Calu3 (cell line): ENCODE measurements around the gene GRAMD2B. TPM values are rescaled to one million over a fixed set of nuclear protein-coding genes. Genes with fewer than 3 reads are reported as not detected.

Source experiments
- BruUV-seq: library from RNA; stranded (reverse); fragments of 400-500 nt; replicated peaks from 2 replicates; lab custom pipeline; 2021; lab: Mats Ljungman, UMichigan
- CTCF ChIA-PET: fragments of 300-600 bp; sonication (Branson Sonifier 250); formaldehyde crosslinking; loops from one replicate; lab custom pipeline; 2022; ENCODE audit warnings: antibody characterized with exemption; lab: Charles Lee
- DNase-seq: peaks from one replicate; pipeline ENCODE4 v3.0.0; 2022
- H3K27ac Mint-ChIP-seq: one replicate; pipeline ENCODE4 v1.8.0; 2022; ENCODE audit warnings: mixed read lengths; ENCODE audit not compliant: unreplicated experiment
- H3K27me3 Mint-ChIP-seq: one replicate; pipeline ENCODE4 v1.8.0; 2022; ENCODE audit warnings: mixed read lengths; ENCODE audit not compliant: unreplicated experiment
- H3K36me3 Mint-ChIP-seq: one replicate; pipeline ENCODE4 v1.8.0; 2022; ENCODE audit warnings: mild to moderate bottlenecking, moderate library complexity, mixed read lengths; ENCODE audit not compliant: insufficient read depth, unreplicated experiment
- H3K4me1 Mint-ChIP-seq: one replicate; pipeline ENCODE4 v1.8.0; 2022; ENCODE audit warnings: mild to moderate bottlenecking, low read depth, mixed read lengths; ENCODE audit not compliant: unreplicated experiment
- H3K4me3 Mint-ChIP-seq: one replicate; pipeline ENCODE4 v1.8.0; 2022; ENCODE audit warnings: mild to moderate bottlenecking, low read depth, moderate library complexity, mixed read lengths; ENCODE audit not compliant: unreplicated experiment
- H3K9me3 Mint-ChIP-seq: one replicate; pipeline ENCODE4 v1.8.0; 2022; ENCODE audit warnings: low read depth, mixed read lengths; ENCODE audit not compliant: unreplicated experiment
- intact Hi-C: fragments of 100-400 bp; cut with micrococcal nuclease; formaldehyde crosslinking; loops from one replicate; pipeline ENCODE4 v1.10.0; 2022; ENCODE audit not compliant: unreplicated experiment
- total RNA-seq: library from RNA; stranded (reverse); gene quantifications from 2 replicates; pipeline ENCODE4 v1.2.3, GENCODE V29; 2022
- TF ChIP-seq, protein P1 (sequence below): fragments of 200-600 bp; IDR thresholded peaks from one replicate; pipeline ENCODE4 v1.8.0; 2022; ENCODE audit warnings: antibody characterized with exemption; ENCODE audit not compliant: unreplicated experiment

Gene GRAMD2B
- total RNA-seq, 1 experiment from 2014 or later: 23.0 TPM

DNA sequence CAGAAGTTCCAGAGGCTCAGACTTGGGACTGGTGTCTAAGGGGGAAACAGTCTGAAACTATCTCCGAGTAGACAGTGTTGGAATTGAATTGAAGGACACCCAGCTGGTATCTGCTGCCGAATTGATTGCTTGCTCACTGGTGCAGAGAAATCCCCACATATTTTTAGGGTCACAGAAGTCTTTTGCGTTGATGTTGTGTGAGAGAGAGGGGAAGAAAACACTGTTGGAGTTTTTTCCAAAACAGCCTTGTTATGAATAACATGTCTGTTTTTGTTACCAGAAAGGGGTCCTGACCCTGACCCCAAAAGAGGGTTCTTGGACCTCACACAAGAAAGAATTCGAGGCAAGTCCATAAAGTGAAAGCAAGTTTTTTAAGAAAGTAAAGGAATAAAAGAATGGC, 90.5 kb downstream of the GRAMD2B start:
- H3K4me3 Mint-ChIP-seq: no peak overlapping the region
- peaks cover 11% of the 10 kb centered on the region for H3K4me1 Mint-ChIP-seq
- DNase-seq: no peak
- H3K27me3 Mint-ChIP-seq: no peaks in the 10 kb centered on the region
- H3K9me3 Mint-ChIP-seq: no peaks in the 10 kb centered on the region
- TF ChIP-seq, protein P1, sequence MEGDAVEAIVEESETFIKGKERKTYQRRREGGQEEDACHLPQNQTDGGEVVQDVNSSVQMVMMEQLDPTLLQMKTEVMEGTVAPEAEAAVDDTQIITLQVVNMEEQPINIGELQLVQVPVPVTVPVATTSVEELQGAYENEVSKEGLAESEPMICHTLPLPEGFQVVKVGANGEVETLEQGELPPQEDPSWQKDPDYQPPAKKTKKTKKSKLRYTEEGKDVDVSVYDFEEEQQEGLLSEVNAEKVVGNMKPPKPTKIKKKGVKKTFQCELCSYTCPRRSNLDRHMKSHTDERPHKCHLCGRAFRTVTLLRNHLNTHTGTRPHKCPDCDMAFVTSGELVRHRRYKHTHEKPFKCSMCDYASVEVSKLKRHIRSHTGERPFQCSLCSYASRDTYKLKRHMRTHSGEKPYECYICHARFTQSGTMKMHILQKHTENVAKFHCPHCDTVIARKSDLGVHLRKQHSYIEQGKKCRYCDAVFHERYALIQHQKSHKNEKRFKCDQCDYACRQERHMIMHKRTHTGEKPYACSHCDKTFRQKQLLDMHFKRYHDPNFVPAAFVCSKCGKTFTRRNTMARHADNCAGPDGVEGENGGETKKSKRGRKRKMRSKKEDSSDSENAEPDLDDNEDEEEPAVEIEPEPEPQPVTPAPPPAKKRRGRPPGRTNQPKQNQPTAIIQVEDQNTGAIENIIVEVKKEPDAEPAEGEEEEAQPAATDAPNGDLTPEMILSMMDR: no peak
- BruUV-seq: no TSS peak
- no peaks in the 10 kb centered on the region for H3K36me3 Mint-ChIP-seq
- CTCF ChIA-PET: no interaction called here
- intact Hi-C loops: no loop called here
- no peak overlapping the region for H3K27ac Mint-ChIP-seq

DNA sequence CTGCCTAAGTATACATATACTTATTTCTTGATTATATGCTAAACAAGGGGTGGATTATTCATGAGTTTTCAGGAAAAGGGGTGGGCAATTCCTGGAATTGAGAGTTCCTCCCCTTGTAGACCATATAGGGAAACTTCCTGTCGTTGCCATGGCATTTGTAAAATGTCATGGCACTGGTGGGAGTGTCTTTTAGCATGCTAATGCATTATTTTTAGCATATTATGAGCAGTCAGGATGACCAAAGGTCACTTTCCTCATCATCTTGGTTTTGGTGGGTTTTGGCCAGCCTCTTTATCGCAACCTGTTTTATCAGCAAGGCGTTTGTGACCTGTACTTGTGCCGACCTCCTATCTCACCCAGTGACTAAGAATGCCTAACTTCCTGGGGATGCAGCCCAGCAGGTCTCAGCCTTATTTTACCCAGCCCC, 90.9 kb downstream of the GRAMD2B start:
- H3K36me3 Mint-ChIP-seq: no peaks in the 10 kb centered on the region
- intact Hi-C loops: no loop called here
- peaks cover 7% of the 10 kb centered on the region for H3K4me1 Mint-ChIP-seq
- BruUV-seq: no TSS peak
- no peaks in the 10 kb centered on the region for H3K27me3 Mint-ChIP-seq
- H3K27ac Mint-ChIP-seq: no peak overlapping the region
- no peak overlapping the region for H3K4me3 Mint-ChIP-seq
- no peak for DNase-seq
- no peaks in the 10 kb centered on the region for H3K9me3 Mint-ChIP-seq
- CTCF ChIA-PET: no interaction called here
- TF ChIP-seq, protein P1: no peak

DNA sequence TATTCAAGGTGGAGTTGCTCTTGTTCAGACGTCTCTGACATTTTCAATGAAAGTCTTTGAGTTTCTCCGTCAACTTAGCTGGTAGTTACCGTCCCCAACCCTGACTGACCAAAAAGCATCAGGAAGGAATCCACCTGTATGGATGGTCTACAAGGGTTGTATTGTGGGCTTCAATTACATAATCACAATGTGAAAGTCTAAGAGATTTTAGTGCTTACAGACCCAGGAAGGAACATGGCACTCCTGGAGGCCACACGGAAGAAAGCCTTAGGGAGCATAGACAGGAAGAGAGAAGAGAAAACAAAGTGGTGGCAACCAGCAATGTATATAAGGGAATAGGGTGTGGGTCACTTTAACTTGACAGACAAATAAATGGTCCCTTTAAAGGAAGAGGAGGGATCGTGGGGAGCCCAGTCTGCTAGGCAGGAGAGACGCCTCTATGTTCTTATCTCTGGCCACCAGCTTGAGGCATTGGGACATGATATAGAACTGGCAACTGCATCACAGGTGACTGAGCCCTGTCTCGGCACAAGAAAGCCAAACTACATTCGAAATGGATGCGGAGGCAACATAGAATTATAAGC, 91.4 kb downstream of the GRAMD2B start:
- peaks cover 6% of the 10 kb centered on the region for H3K4me1 Mint-ChIP-seq
- H3K4me3 Mint-ChIP-seq: no peak overlapping the region
- H3K36me3 Mint-ChIP-seq: no peaks in the 10 kb centered on the region
- no TSS peak for BruUV-seq
- TF ChIP-seq, protein P1: no peak
- no peaks in the 10 kb centered on the region for H3K9me3 Mint-ChIP-seq
- H3K27ac Mint-ChIP-seq: no peak overlapping the region
- H3K27me3 Mint-ChIP-seq: no peaks in the 10 kb centered on the region
- DNase-seq: no peak
- CTCF ChIA-PET: no interaction called here
- intact Hi-C loops: no loop called here

DNA sequence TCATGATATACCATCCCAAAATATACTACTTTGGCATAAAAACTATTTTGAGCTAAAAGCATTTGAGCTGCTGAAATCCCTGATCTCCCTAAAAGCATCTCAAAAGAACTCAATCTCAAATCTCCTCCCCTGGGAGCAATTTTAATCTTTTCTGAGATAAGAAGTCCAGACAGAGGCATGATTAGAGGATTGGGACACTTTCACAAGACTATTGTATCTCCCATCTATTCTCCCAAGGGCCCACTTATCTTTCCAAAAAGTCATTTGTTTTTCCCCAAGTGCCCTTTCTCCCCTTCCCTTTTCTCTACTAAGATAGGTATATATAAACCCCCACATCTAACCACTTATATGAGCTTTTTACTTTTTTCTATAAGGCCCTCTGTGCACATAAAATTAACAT, 92.1 kb downstream of the GRAMD2B start:
- no peaks in the 10 kb centered on the region for H3K36me3 Mint-ChIP-seq
- intact Hi-C loops: no loop called here
- H3K27me3 Mint-ChIP-seq: no peaks in the 10 kb centered on the region
- H3K27ac Mint-ChIP-seq: no peak overlapping the region
- H3K4me3 Mint-ChIP-seq: no peak overlapping the region
- CTCF ChIA-PET: no interaction called here
- TF ChIP-seq, protein P1: no peak
- DNase-seq: no peak
- no TSS peak for BruUV-seq
- H3K9me3 Mint-ChIP-seq: no peaks in the 10 kb centered on the region
- peaks cover 6% of the 10 kb centered on the region for H3K4me1 Mint-ChIP-seq
